ENCODE results near the gene CCDC180.
"Not testable (repeated sequence)": the region's sequence is repeated elsewhere in the genome, so short reads cannot be mapped to it uniquely, and the experiment has no call there.

DNA sequence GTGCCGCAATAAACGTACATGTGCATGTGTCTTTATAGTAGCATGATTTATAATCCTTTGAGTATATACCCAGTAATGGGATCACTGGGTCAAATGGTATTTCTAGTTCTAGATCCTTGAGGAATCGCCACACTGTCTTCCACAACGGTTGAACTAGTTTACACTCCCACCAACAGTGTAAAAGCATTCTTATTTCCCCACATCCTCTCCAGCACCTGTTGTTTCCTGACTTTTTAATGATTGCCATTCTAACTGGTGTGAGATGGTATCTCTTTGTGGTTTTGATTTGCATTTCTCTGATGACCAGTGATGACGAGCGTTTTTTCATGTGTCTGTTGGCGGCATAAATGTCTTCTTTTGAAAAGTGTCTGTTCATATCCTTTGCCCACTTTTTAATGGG lies 28.2 kb downstream of the CCDC180 start:
- TF ChIP-seq POLR2AphosphoS5 (IDR thresholded peaks at IDR 0.05); POLR2A (IDR thresholded peaks at IDR 0.05; ENCODE audit: low read depth); EP300 (IDR thresholded peaks at IDR 0.05): not testable (repeated sequence)
- TF ChIP-seq, protein P1, sequence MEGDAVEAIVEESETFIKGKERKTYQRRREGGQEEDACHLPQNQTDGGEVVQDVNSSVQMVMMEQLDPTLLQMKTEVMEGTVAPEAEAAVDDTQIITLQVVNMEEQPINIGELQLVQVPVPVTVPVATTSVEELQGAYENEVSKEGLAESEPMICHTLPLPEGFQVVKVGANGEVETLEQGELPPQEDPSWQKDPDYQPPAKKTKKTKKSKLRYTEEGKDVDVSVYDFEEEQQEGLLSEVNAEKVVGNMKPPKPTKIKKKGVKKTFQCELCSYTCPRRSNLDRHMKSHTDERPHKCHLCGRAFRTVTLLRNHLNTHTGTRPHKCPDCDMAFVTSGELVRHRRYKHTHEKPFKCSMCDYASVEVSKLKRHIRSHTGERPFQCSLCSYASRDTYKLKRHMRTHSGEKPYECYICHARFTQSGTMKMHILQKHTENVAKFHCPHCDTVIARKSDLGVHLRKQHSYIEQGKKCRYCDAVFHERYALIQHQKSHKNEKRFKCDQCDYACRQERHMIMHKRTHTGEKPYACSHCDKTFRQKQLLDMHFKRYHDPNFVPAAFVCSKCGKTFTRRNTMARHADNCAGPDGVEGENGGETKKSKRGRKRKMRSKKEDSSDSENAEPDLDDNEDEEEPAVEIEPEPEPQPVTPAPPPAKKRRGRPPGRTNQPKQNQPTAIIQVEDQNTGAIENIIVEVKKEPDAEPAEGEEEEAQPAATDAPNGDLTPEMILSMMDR (IDR thresholded peaks at IDR 0.05), result not testable (repeated sequence)

All from esophagus muscularis mucosa (tissue), 4 donors.